GM19099 (cell line): ENCODE measurements around the gene HOXA9.

ENCODE experiments used
- POLR2A ChIP-seq: IDR thresholded peaks from 3 replicates; pipeline ENCODE4 v1.6.1; 2011; ENCODE audit warnings: low read depth; ENCODE audit not compliant: insufficient read length; ENCODE audit errors: extremely low read depth

The HOXA9 gene

GRCh38 chr7:27185013-27185853 lies 19.9 kb upstream of the HOXA9 start, which contains the start of gene HOXA11:
Gene HOXA11 (minus strand): TSS chr7:27185232. CDS start chr7:27185144, 88 bp downstream.
- no peak for TF ChIP-seq POLR2A

- no peak for TF ChIP-seq POLR2A
Observed at GRCh38 chr7:27184337-27185012, 19.1 kb upstream of the HOXA9 start.

GRCh38 chr7:27183682-27184336 lies 18.5 kb upstream of the HOXA9 start:
- no peak for TF ChIP-seq POLR2A

- no peak for TF ChIP-seq POLR2A
Observed at GRCh38 chr7:27182861-27183681, 17.7 kb upstream of the HOXA9 start.

GRCh38 chr7:27182285-27182841 lies 17.0 kb upstream of the HOXA9 start:
- TF ChIP-seq POLR2A: no peak

GRCh38 chr7:27181795-27182275 lies 16.5 kb upstream of the HOXA9 start:
- no peak for TF ChIP-seq POLR2A

GRCh38 chr7:27180431-27181420 lies 15.4 kb upstream of the HOXA9 start:
- TF ChIP-seq POLR2A: no peak

GRCh38 chr7:27179503-27180430 lies 14.4 kb upstream of the HOXA9 start:
- no peak for TF ChIP-seq POLR2A

GRCh38 chr7:27179030-27179429 lies 13.7 kb upstream of the HOXA9 start:
- TF ChIP-seq POLR2A: no peak

GRCh38 chr7:27178366-27178765 lies 13.0 kb upstream of the HOXA9 start:
- TF ChIP-seq POLR2A: no peak

- no peak for TF ChIP-seq POLR2A
Observed at GRCh38 chr7:27177795-27178320, 12.5 kb upstream of the HOXA9 start.
